Activated CD4-positive, alpha-beta T cell treated with anti-CD3 and anti-CD28 coated beads, Interleukin-2, amount 50 U/mL, for 1 hour (primary cell): Measurements from ENCODE around the gene PAPPA.

ENCODE experiments used
- DNase-seq: peaks from one replicate; pipeline ENCODE4 v3.0.0-alpha.2; 2020

The PAPPA gene

DNA sequence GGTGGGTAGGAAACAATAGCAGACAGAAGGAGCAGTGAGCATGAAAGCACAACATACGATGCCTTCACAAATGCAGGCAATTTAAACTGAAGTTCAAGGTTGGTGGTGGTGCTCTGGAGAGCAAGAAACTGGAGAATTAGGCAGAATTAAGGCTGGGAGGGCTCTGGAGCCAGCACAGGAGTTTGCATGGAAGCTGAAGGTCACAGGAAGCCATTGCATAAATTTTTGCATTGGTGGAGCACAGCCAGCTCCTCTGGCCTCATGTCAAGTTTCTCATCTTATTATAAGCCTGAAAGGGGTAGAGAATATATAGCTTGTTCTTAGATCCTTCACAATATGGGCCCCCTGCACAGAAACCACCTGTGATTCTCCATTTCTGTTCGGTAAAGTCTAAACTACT is 207.4 kb downstream of the PAPPA start:
- DNase-seq: no peak

DNA sequence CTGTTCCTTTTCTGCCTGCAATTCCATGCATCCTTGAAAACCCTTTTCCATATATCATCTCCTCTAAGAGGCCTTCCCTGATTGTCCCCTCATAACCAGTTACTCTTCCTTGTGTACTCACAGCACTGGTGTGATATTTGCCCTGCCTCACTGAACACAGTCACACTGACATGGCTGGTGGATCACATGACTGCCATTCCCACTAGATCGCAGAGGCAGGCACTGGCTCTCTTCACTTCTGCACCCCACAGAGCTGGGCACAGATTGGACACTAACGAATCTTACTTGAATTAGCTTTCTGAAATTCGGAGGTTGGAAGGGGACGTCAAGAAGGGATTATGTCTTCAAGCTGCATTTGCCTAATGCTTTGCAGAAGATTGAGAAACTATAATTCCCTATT is 208.0 kb downstream of the PAPPA start:
- no peak for DNase-seq

DNA sequence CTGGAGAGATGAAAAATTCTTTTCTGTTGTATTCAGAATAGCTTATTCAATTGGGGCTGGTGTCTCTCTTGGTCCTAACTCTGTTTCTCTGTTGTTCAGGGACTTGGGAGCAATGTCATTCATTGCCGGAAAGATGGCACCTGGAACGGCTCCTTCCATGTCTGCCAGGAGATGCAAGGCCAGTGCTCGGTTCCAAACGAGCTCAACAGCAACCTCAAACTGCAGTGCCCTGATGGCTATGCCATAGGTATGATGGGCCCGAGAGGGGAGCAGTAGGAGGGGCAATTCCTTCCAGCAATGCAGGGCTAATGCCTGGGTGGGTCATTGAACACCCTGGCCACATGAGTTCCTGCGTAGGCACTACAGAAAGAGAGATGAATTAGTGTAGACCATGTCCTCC is 208.9 kb downstream of the PAPPA start:
- DNase-seq: no peak

DNA sequence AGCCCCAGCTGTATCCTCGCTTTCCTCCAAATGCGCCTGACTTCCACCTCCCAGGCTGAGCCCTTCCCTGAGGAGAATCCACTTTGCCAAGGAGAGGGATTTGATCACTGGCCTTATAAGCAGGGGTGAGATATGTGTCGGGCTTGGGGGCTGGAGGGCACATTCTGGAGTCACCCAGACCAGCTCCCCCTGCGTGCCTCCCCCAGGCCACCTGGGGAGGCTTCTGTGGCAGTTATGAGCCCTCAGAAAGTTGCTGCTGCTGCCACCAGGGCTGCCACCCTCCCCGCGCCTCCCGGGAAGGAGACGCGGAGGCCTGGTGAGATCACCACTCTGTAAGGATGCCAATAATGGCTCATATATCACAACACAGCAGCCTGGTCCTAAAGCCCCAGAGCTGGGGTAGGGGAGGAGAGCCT is 211.5 kb downstream of the PAPPA start:
- DNase-seq: no peak

DNA sequence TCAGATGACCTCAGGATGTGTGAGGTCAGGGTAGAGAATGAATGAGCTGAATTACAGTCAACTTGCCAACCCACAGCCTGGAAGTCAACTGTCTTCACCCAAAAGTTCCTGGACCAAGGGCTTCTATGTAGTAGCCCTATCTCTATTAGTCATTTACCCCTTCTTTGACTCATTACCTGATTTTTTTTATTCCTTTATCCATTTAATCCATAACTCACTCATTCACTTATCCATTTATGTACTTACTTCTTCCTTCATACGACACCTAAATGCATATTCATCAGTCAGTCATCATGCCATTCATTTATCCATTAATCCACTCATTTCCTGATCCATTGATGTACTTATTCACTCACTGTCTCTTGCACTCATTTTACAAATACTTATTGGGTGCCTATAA is 212.7 kb downstream of the PAPPA start:
- no peak for DNase-seq

DNA sequence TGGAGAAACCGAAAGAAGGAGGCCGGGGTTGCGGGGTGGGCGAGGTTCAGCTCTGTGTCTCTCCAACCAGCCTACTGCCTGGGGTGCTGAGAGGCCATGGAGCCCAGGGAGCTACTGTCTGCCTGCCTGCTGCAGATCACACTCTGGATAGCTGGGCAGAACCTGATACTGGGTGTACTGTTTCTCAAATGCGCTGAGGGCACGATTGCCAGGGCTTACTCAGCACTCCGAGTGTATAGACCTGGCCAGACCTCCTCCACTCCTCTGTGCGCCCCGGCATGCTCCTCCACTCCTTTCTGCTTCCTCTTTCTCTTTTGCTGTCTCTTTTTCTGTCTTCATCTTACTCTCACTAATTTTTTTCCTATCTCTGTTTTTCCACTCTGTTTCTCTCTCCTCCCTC is 215.1 kb downstream of the PAPPA start:
- no peak for DNase-seq

DNA sequence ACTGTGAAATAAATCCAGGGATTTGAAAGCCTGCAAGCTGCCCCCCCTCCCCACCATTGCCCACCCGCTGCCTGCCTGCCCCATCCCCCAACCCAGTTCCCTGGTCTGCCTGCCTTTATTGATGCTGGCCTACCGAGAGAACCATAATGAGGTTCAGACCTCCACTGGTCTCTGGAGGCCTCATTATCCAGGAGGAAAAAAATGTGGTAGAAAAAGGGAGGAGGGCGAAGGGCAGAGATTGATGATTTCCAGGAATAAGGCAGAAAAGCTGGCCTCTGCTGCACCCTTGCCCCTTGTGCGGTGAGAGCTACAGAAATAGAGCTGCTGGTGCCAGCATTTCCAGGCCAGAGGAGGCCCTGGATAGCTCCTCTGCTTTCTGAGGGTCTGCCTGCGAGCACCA is 216.1 kb downstream of the PAPPA start:
- DNase-seq: no peak

DNA sequence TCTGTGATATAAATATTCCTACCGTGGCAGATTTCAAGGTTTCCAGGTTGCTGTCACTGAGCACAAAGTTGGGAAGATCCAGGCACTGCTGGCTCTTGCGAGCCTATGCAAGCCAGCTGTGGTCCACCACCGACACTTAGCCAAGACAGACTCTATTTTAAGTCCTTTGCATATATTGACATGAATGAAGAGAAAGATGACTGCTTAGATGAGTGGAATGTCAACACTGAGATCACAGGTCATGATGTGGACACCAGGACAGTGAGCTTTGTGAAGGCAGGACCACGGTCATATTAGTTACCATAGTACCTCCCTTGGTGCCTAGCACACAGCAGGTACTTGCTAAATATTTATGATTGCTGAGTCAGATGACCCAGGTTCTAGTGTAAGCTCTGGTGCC is 217.0 kb downstream of the PAPPA start:
- no peak for DNase-seq

DNA sequence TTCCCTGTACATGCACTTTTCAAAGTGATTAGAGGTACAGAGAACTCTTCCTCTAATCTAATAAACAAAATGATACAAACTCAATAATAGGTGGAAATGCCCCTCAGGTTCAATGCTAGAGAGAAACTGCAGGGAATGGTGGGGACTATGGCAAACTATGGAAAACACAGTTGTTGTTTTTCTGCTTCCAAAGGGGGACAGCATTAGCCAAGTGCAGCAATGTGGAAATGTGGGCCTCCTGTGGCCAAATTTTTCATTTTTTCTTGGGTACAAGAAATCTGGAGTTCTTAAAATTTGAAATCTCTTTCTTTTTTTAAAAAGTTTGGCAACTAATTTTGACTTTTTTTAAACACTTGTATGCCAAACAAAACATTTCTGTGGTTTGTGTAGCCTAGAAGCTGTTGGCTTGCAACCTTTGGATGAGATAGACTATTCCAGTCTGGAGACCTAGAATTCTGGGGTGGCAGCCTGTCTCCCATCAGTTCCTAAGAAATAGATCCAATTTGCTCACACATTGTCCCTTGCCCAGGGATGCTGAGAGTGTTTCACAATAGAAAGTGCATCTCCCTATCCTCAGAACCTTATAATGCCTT is 218.6 kb downstream of the PAPPA start:
- DNase-seq: no peak

DNA sequence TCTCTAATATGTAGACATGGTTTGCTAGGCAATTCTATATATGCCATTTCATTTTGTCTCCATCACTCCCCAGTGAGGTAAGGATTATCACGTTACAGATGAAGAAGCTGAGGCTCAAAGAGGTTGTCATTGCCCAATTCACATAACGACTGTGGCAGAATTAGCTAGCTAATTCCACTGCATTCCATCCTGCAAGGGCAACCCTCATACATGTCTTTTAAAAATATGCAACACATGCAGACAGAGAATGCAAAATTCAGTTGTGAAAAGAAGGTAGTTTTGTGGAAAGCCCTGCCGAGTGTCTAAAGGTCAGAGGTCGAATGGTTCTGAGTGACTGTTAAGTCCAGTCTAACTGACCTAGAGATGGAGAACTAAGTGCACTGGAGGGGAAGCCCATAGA is 219.2 kb downstream of the PAPPA start:
- DNase-seq: no peak

DNA sequence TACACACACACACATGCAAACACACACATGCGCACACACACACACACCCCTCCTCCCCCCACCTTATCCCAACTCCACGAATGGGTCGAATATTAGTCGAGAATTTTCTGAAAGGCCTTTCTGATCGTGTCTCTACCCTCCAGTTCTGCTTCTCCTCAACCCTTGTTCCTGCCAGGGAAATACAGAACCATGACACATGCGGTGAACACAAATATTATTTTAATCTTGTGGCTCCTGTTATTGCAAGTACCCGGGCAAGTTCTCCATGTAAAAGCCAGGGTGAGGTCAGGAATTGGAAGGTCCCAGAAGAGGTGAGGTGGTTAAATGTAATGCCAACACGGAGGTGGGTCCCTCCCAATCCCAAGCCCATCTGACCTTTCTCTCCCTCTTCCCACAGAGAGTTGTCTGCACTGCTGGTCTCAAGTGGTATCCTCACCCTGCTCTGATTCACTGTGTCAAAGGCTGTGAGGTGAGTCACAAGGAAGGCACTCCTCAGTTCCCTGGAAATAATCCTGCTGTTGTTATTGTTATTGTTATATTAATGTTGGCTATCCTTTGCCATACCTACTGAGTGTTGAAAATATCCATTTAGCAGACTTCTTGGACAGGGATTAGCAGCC is 223.7 kb downstream of the PAPPA start:
- no peak for DNase-seq

DNA sequence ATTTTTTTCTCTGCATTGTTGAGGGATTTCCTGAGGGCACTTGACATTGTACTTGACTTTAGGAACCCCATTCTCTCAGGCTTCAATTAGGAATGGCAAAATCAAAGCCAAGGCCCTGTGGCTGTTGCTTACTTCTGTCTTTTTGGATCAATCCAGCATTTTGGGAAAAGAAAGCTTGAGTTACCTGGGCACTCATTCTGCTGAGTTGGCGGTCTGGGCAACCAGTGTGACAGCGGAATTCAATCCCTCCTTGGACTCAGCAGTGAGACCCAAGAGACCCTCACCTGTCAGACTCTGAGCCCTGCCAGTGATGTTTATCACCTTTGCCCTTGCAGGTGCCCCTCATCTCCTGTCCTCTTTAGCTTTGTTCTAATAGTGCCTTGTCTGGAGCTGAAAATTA is 225.3 kb downstream of the PAPPA start:
- DNase-seq: no peak

DNA sequence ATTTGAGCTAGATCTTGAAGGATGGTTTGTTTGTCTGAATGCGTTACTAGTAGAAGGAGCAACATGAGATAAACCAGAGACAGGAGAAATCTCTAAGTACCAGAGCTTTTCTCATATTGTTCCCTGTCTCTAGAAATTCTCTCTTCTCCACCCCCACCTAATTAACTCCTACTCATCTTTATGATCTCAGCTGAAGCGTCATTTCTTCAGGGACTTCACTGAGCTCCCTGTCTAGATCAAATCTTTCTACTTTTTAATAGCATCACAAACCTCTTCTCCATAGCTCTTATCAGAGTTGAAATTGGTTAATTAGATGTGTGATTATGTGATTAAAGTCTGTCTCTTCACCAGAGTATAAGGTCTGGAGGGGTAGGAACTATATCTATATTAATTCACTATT is 226.2 kb downstream of the PAPPA start:
- DNase-seq: no peak

DNA sequence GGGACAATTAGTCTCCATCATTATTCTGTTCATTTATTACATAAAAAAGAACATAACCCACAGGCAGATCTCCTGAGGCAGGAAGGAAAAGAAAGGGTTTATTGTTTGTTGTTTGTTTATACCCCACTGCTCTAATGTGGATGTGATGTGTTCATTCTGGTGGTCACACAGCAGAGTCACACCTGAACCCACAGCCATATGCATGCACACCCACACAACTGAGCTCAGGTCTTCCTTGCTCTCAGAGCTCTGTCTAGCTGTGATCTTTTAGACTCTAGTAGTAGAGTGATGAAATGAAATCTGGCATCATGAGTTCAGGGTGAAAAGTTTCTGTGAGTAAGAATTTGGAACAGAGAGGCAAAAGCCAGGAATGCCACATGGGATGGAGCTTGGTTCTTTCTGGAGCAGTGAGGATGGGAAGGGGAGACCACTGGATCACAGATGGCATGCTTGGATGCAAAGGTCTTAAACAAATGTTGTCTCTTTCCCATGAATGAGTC is 227.0 kb downstream of the PAPPA start:
- DNase-seq: no peak

DNA sequence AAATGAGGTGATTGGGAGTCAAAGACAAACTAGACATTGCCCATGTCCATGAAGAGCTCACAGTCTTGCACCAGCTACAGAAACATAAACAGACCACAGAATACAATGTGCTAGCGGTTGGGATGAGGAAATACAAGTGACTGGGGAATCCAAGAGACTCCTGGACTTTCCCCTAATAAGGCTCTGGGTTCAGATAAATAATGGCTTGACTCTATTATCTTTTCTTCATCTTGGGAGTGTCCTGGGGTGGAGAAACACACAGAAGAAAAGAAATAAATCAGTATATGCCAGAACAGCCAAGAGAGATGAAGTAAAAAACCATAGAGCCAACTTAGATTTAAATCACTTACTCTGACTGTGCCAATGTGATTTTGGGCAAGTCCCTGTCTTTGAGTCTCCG is 227.8 kb downstream of the PAPPA start:
- DNase-seq: no peak

DNA sequence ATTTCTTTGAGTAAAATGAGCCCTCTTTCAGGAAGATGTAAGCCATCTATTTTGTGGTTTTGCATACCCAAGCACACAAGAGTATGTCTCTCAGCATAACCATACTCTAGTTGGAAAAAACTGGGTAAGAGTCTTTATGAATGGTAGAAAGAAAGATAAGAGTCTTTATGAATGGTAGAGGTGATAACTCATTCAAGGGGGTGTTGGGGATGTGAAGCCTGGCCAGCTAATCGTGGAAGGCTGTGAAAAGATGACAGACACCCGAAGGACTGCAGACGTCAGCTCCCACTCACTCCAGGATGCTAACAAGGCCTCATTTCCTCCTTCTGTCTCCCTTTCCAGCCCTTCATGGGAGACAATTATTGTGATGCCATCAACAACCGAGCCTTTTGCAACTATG is 228.5 kb downstream of the PAPPA start:
- no peak for DNase-seq

DNA sequence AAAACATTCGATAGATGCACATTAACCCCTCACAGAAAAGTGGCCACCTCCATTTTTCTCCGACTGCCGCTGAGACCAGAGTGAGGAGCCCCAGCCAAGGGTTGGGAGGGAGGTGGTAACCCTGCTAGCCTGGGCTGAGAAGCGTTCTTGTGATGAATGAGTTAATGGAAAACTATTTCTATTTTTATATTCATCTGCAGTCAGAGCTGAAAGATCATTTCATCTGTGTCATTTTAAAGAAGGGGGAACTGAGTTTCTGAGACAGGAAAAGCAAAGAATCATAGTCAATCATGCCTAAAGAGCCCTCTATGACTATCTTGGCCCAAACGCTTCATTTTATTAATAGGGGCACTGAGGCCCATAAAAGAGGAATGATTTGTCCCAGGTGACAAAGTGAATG is 229.5 kb downstream of the PAPPA start:
- DNase-seq: no peak

DNA sequence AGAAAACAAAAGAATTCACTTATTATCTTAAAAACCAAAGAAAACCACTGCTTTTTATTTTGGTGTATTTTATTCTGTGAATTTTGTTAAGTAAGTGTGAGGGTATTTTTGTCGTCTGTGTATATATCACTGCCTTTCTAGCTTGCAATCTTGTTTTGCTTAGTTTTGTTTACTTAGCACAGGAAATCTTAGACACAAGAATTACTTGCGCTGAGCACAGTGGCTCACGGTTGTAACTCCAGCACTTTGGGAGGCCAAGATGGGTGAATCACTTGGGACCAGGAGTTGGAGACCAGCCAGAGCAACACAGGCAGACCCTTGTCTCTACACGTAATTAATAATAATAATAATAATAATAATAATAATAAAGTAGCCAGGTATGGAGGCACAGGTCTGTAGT is 230.3 kb downstream of the PAPPA start:
- no peak for DNase-seq

DNA sequence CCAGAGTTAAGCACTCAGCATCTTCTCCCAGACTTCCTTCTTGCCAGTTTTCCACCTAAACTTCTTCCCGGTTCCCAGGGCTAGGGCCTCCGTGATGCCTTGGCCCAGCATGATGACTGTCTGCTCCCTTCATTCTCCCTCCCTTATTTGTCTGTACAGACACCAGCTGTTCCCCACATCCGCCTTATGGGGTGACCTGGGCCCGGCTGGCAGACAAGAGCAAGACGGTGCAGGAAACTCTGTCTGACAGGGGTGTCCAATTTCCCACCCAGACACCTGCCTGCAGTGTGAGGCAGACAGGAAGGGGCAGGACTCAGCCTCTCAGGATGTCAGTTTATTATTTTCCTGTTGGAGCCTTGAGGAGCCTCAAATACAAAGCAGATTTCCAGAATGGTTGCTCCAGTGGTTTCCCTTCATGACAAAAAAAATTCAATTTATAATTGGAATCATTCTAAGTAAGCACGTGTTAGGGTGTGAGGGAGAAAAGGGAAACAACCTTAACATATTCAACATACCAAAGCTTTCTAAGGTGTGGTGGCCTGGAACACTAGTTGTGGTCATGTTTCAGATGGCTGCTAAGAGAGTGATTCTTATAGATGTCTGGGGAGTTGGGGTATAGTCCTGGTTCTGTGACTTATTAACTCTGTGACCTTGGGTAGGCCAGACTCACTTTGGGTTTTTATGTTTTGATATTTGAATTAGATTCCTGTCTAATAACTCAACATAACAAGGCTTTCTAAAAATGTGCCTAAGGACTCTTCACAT is 234.5 kb downstream of the PAPPA start:
- DNase-seq: no peak

DNA sequence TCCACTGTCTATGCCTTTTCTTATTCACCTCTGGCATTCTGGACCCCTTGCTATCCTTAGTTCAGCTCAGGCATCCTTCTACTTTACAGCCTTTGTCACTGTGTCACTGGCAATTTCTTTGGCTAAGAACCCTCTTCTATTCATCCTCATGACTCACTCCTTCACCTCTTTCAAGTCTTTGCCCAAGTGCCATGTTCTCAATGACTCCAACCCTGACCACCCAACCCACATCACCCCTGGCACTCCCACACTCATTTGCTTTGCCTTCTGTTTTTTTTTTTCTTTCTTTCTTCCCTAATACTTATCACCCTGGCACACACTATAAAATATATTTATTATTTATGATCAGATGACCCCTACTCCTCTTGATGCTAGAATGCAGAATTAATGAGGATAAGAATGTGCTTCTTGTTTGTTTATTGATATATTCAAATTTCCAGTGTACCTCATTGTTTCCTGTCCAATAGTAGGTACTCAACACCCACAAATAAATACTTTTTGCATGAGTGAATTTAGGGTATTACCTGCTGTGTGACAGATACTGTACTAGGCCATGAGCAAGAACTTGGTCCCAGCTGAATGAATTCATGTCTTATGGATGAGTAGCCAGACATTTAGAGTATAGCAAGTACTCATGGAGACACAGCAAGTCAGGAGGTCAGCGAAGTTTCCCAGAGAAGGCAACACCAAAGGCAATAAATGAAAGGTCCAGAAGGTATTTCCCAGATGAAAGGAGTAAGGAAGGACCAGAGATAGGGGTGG is 236.1 kb downstream of the PAPPA start:
- no peak for DNase-seq

DNA sequence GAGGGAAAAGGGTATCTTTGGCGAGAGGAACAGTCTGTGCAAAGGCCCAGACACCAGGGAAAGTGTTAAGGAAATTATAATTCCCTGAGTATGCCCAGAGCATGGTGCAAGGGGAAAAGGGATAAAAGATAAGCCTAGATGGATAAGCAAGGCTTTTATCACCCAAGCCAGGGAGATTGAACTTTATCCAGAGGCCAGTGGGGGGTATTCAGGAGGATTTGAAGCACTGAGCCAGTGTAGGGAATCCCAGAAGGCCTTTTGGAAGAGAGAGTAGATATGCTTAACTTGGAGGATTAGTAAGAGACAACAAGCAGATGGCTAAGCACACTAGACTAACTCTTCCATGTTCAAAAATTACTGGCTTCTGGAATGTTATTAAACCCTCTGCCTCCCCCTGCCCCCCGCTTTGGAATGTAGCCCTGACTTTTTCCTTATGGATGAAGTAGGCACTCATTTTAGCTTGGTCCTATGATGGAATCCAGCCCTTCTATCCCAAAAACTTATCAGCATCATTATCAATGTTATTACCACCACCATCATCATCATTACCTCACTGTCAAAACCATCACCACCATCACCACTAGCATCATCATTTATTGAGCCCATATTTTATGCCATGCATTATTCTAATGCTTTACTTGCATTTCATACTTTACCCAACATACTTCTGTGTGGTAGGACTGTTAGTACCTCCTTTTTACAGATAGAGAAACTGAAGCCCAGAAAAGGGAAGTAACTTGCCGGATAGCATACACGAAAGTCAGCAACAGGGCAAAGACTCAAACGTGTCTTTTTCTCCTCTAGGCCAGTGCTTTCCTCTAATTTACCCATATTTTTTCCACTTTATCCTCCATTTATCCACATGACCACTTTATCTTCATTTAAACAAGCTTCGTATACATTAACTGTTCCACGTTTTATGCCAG is 237.0 kb downstream of the PAPPA start:
- no peak for DNase-seq

DNA sequence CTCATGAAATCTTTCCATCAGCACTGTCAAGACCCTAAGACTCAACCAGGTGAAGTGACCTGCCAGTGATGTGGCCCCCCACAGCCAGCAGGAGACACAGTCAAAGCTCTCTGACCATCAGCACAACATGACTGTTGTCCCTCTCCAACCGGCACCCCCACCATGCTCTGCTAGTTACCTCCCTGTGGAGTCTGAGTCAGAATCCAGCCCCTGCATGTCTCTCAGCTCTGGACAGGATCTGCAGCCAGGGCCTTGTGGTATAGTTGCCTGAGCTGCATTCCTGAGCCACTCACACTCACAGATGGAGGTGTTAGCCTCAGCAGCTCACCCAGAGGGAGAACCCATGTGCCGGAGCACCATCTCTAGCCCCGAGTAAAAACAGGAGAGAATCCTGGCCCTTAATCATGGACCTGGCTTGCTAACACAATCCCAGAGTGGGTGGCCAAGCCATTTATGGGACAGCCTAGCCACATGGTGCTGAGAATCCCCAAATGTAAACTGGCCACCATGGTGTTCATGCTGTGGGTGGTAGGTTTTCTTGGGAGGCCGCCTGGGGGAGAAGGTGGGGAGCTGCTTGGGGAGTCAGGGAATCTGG is 237.8 kb downstream of the PAPPA start:
- no peak for DNase-seq
